GM12878 (cell line): ENCODE results near the gene SPHK1.

ENCODE experiments used
- HCFC1 ChIP-seq: fragments of 150-350 bp; IDR thresholded peaks from 2 replicates; pipeline ENCODE4 v1.6.1; 2014; ENCODE audit warnings: low read length
- JUND ChIP-seq: IDR thresholded peaks from 2 replicates; pipeline ENCODE4 v1.6.1; 2012; ENCODE audit warnings: low read depth, mild to moderate bottlenecking, low read length, improper control_type of control experiment, moderate library complexity
- POLR2AphosphoS2 ChIP-seq: IDR thresholded peaks from 2 replicates; pipeline ENCODE4 v1.6.1; 2011; ENCODE audit warnings: low read depth, mild to moderate bottlenecking, low read length, improper control_type of control experiment, moderate library complexity
- POLR2AphosphoS5 ChIP-seq: IDR thresholded peaks from 2 replicates; pipeline ENCODE4 v1.6.1; 2011; ENCODE audit warnings: mild to moderate bottlenecking, low read length, inconsistent platforms
- RAD21 ChIP-seq: IDR thresholded peaks from 2 replicates; pipeline ENCODE4 v1.6.1; 2011; ENCODE audit warnings: mild to moderate bottlenecking, low read depth, low read length, moderate library complexity; ENCODE audit not compliant: insufficient read depth
- RFX5 ChIP-seq: IDR thresholded peaks from 2 replicates; pipeline ENCODE4 v1.6.1; 2011; ENCODE audit warnings: low read depth, low read length, improper control_type of control experiment
- TAF1 ChIP-seq: IDR thresholded peaks from 2 replicates; pipeline ENCODE4 v1.6.1; 2011; ENCODE audit warnings: mild to moderate bottlenecking, low read depth, low read length, borderline replicate concordance
- YY1 ChIP-seq: IDR thresholded peaks from 2 replicates; pipeline ENCODE4 v1.6.1; 2011; ENCODE audit warnings: low read depth, mild to moderate bottlenecking, low read length
- TF ChIP-seq, protein P1 (sequence below): IDR thresholded peaks from 2 replicates; pipeline ENCODE4 v1.6.1; 2011; ENCODE audit warnings: low read depth, mild to moderate bottlenecking, low read length, moderate library complexity, borderline replicate concordance; ENCODE audit errors: extremely low read depth
- TF ChIP-seq, protein P2 (sequence below): fragments of 450-650 bp; formaldehyde crosslinking; IDR thresholded peaks from 2 replicates; pipeline ENCODE4 v1.4.0; 2020; ENCODE audit warnings: mild to moderate bottlenecking, moderate library complexity
- TF ChIP-seq, protein P3 (sequence below): IDR thresholded peaks from 2 replicates; pipeline ENCODE4 v1.6.1; 2012; ENCODE audit warnings: mild to moderate bottlenecking, low read depth, low read length

DNA sequence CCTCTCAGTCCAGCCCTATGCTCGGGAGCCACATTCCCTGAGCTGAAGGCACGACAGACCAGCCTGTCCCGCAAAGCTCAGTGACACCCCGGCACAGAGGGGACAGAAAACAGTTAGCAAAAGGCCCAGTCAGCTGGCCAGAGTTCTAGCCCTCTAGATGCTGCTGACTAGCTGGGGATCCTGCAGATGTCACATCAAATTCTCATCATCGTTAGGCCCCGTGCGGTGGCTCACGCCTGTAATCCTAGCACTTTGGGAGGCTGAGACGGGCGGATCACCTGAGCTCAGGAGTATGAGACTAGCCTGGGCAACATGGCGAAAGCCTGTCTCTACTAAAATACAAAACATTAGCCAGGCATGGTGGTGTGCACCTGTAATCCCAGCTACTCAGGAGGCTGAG is 51.3 kb downstream of the SPHK1 start:
- no peak for TF ChIP-seq POLR2AphosphoS2
- TF ChIP-seq, protein P1, sequence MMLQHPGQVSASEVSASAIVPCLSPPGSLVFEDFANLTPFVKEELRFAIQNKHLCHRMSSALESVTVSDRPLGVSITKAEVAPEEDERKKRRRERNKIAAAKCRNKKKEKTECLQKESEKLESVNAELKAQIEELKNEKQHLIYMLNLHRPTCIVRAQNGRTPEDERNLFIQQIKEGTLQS: no peak
- TF ChIP-seq RAD21: no peak
- TF ChIP-seq YY1: no peak
- TF ChIP-seq, protein P2, sequence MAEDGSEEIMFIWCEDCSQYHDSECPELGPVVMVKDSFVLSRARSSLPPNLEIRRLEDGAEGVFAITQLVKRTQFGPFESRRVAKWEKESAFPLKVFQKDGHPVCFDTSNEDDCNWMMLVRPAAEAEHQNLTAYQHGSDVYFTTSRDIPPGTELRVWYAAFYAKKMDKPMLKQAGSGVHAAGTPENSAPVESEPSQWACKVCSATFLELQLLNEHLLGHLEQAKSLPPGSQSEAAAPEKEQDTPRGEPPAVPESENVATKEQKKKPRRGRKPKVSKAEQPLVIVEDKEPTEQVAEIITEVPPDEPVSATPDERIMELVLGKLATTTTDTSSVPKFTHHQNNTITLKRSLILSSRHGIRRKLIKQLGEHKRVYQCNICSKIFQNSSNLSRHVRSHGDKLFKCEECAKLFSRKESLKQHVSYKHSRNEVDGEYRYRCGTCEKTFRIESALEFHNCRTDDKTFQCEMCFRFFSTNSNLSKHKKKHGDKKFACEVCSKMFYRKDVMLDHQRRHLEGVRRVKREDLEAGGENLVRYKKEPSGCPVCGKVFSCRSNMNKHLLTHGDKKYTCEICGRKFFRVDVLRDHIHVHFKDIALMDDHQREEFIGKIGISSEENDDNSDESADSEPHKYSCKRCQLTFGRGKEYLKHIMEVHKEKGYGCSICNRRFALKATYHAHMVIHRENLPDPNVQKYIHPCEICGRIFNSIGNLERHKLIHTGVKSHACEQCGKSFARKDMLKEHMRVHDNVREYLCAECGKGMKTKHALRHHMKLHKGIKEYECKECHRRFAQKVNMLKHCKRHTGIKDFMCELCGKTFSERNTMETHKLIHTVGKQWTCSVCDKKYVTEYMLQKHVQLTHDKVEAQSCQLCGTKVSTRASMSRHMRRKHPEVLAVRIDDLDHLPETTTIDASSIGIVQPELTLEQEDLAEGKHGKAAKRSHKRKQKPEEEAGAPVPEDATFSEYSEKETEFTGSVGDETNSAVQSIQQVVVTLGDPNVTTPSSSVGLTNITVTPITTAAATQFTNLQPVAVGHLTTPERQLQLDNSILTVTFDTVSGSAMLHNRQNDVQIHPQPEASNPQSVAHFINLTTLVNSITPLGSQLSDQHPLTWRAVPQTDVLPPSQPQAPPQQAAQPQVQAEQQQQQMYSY (CRISPR knock-in tag): no peak
- TF ChIP-seq HCFC1: no peak
- TF ChIP-seq TAF1: no peak
- TF ChIP-seq RFX5: no peak
- TF ChIP-seq, protein P3, sequence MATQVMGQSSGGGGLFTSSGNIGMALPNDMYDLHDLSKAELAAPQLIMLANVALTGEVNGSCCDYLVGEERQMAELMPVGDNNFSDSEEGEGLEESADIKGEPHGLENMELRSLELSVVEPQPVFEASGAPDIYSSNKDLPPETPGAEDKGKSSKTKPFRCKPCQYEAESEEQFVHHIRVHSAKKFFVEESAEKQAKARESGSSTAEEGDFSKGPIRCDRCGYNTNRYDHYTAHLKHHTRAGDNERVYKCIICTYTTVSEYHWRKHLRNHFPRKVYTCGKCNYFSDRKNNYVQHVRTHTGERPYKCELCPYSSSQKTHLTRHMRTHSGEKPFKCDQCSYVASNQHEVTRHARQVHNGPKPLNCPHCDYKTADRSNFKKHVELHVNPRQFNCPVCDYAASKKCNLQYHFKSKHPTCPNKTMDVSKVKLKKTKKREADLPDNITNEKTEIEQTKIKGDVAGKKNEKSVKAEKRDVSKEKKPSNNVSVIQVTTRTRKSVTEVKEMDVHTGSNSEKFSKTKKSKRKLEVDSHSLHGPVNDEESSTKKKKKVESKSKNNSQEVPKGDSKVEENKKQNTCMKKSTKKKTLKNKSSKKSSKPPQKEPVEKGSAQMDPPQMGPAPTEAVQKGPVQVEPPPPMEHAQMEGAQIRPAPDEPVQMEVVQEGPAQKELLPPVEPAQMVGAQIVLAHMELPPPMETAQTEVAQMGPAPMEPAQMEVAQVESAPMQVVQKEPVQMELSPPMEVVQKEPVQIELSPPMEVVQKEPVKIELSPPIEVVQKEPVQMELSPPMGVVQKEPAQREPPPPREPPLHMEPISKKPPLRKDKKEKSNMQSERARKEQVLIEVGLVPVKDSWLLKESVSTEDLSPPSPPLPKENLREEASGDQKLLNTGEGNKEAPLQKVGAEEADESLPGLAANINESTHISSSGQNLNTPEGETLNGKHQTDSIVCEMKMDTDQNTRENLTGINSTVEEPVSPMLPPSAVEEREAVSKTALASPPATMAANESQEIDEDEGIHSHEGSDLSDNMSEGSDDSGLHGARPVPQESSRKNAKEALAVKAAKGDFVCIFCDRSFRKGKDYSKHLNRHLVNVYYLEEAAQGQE: no peak
- TF ChIP-seq POLR2AphosphoS5: no peak
- TF ChIP-seq JUND: no peak
